GM12864 (cell line): ENCODE results near the gene HMX1.

Source experiments
- DNase-seq: peaks from one replicate; pipeline ENCODE4 v3.0.0-alpha.2; 2011; ENCODE audit warnings: low read depth
- H3K4me3 ChIP-seq: 2 replicates; pipeline ENCODE4 v1.5.1; 2011; ENCODE audit warnings: mild to moderate bottlenecking, low read depth, low read length, control low read depth
- CTCF ChIP-seq: IDR thresholded peaks from 2 replicates; pipeline ENCODE4 v1.5.1; 2011; ENCODE audit warnings: low read depth, mild to moderate bottlenecking, moderate library complexity, low read length, control low read depth, inconsistent platforms; ENCODE audit errors: missing control alignments

HMX1 gene

GRCh38 chr4:8878421-8878820 lies 6.8 kb upstream of the HMX1 start:
- TF ChIP-seq CTCF: no peak
- no peak overlapping the region for H3K4me3 ChIP-seq
- DNase-seq: no peak

- no peak for TF ChIP-seq CTCF
- DNase-seq: no peak
- no peak overlapping the region for H3K4me3 ChIP-seq
These were observed 6.1 kb upstream of the HMX1 start for GRCh38 chr4:8877780-8878040.

- no peak overlapping the region for H3K4me3 ChIP-seq
- no peak for DNase-seq
- no peak for TF ChIP-seq CTCF
These were observed 5.5 kb upstream of the HMX1 start for GRCh38 chr4:8876982-8877779.

- TF ChIP-seq CTCF: no peak
- no peak overlapping the region for H3K4me3 ChIP-seq
- DNase-seq: no peak
These were observed 3.4 kb upstream of the HMX1 start for GRCh38 chr4:8874896-8875680.

- TF ChIP-seq CTCF: no peak
- no peak for DNase-seq
- H3K4me3 ChIP-seq: no peak overlapping the region
These were observed 2.6 kb upstream of the HMX1 start for GRCh38 chr4:8874003-8874895.

- no peak for TF ChIP-seq CTCF
- no peak overlapping the region for H3K4me3 ChIP-seq
- DNase-seq: no peak
These were observed 1.0 kb upstream of the HMX1 start for GRCh38 chr4:8872402-8873291.
